SK-N-SH (cell line): ENCODE results near the gene TANC2. TPM values are rescaled to one million over a fixed set of nuclear protein-coding genes. Genes with fewer than 3 reads are reported as not detected.
A peak's percentile ranks its signal among the peaks of the same experiment; 100 is the strongest.

Experiments
- CTCF ChIA-PET: fragments of 300-600, 350-600 bp; formaldehyde crosslinking; extraction: SDS; loops from one replicate; lab custom pipeline; 2021; lab: Yijun Ruan, JAX
- POLR2A ChIA-PET: fragments of 350-600 bp; sonication (Branson Sonifier 250); formaldehyde crosslinking; extraction: SDS; loops from one replicate; lab custom pipeline; 2020; ENCODE audit warnings: antibody characterized with exemption, inconsistent platforms; lab: Yijun Ruan, JAX
- DNase-seq: peaks from one replicate; pipeline ENCODE4 v3.0.0; 2012
- H2AFZ ChIP-seq: fragments of 200-600 bp; sonication (generic); 2 replicates; pipeline ENCODE4 v1.8.1; 2016; ENCODE audit warnings: antibody characterized with exemption, mild to moderate bottlenecking, low read depth
- H3F3A ChIP-seq: fragments of 200-600 bp; sonication (generic); replicated peaks from 2 replicates; pipeline ENCODE3; 2016; ENCODE audit warnings: antibody characterized with exemption, mild to moderate bottlenecking; ENCODE audit not compliant: insufficient read depth
- H3K27ac ChIP-seq, 2 experiments: fragments of 200-500 bp in 1 of 2; fragments of 200-600 bp in 1 of 2; sonication (Bioruptor generic) in 1 of 2; sonication (generic), shearing (Covaris generic) in 1 of 2; 2 replicates each; pipeline versions ENCODE4 v1.5.1 to v1.6.1; 2014 to 2016; ENCODE audit warnings: low read depth in 2 of 2, inconsistent platforms in 1 of 2, low read length in 1 of 2, mild to moderate bottlenecking in 1 of 2, mixed read lengths in 1 of 2
- H3K27me3 ChIP-seq: fragments of 200-600 bp; sonication (generic), shearing (Covaris generic); 2 replicates; pipeline ENCODE4 v1.6.1; 2016; ENCODE audit warnings: mixed run types; ENCODE audit not compliant: insufficient read depth
- H3K36me3 ChIP-seq, 2 experiments: fragments of 200-500 bp in 1 of 2; fragments of 200-600 bp in 1 of 2; sonication (Bioruptor generic) in 1 of 2; sonication (generic) in 1 of 2; replicated peaks in 1 of 2; 2 replicates each; pipeline versions ENCODE3 to v1.5.1; 2014 to 2016; ENCODE audit warnings: low read length in 1 of 2, mild to moderate bottlenecking in 1 of 2; ENCODE audit not compliant: insufficient read depth in 2 of 2, control insufficient read depth in 1 of 2
- H3K4me1 ChIP-seq, 2 experiments: fragments of 200-500 bp in 1 of 2; fragments of 200-600 bp in 1 of 2; sonication (Bioruptor generic) in 1 of 2; sonication (generic), shearing (Covaris generic) in 1 of 2; 2 replicates each; pipeline versions ENCODE4 v1.5.1 to v1.6.1; 2014 to 2016; ENCODE audit warnings: low read depth in 1 of 2, low read length in 1 of 2, mixed run types in 1 of 2; ENCODE audit not compliant: insufficient read depth in 2 of 2, control insufficient read depth in 1 of 2
- H3K4me2 ChIP-seq: fragments of 200-600 bp; sonication (generic), shearing (Covaris generic); 2 replicates; pipeline ENCODE4 v1.6.1; 2017; ENCODE audit warnings: mixed run types
- H3K4me3 ChIP-seq, 2 experiments: fragments of 200-500 bp in 1 of 2; fragments of 200-600 bp in 1 of 2; sonication (Bioruptor generic) in 1 of 2; sonication (generic), shearing (Covaris generic) in 1 of 2; 2 replicates each; pipeline versions ENCODE4 v1.5.1 to v1.8.1; 2014 to 2016; ENCODE audit warnings: low read depth in 2 of 2, inconsistent platforms in 1 of 2, low read length in 1 of 2, mild to moderate bottlenecking in 1 of 2, mixed read lengths in 1 of 2, moderate library complexity in 1 of 2
- H3K79me2 ChIP-seq: fragments of 200-600 bp; sonication (generic); 2 replicates; pipeline ENCODE4 v1.8.1; 2017; ENCODE audit warnings: mild to moderate bottlenecking; ENCODE audit not compliant: insufficient read depth
- H3K9ac ChIP-seq: fragments of 200-600 bp; sonication (generic); 2 replicates; pipeline ENCODE4 v1.6.1; 2017; ENCODE audit warnings: mixed run types
- H3K9me2 ChIP-seq: fragments of 200-600 bp; sonication (generic); 2 replicates; pipeline ENCODE4 v1.6.1; 2017; ENCODE audit warnings: mixed run types
- H3K9me3 ChIP-seq: fragments of 200-600 bp; sonication (generic); 2 replicates; pipeline ENCODE4 v1.6.1; 2017; ENCODE audit warnings: mixed run types, mild to moderate bottlenecking, moderate library complexity
- H4K20me1 ChIP-seq: fragments of 200-600 bp; sonication (generic); 2 replicates; pipeline ENCODE4 v1.6.1; 2017; ENCODE audit warnings: mild to moderate bottlenecking, mixed run types; ENCODE audit not compliant: insufficient read depth
- CHD2 ChIP-seq: fragments of 150-350 bp; IDR thresholded peaks from 2 replicates; pipeline ENCODE4 v1.6.1; 2018; ENCODE audit warnings: low read length; ENCODE audit not compliant: partially characterized antibody
- EP300 ChIP-seq, 2 experiments: IDR thresholded peaks; 2 replicates each; pipeline versions ENCODE4 v1.4.0 to v1.6.1; 2012; ENCODE audit warnings: borderline replicate concordance in 1 of 2, low read depth in 1 of 2, low read length in 1 of 2
- EZH2phosphoT487 ChIP-seq: fragments of 200-600 bp; sonication (generic); IDR thresholded peaks from 2 replicates; pipeline ENCODE4 v1.6.1; 2017; ENCODE audit warnings: low read depth, mixed run types, mild to moderate bottlenecking, antibody characterized with exemption, moderate library complexity, borderline replicate concordance
- FOSL2 ChIP-seq: IDR thresholded peaks from 2 replicates; pipeline ENCODE4 v1.4.0; 2012; ENCODE audit warnings: low read depth, mild to moderate bottlenecking, moderate library complexity, borderline replicate concordance
- GABPA ChIP-seq: IDR thresholded peaks from 2 replicates; pipeline ENCODE4 v1.4.0; 2012; ENCODE audit warnings: low read depth, mild to moderate bottlenecking
- GATA2 ChIP-seq: sonication (generic); formaldehyde crosslinking; IDR thresholded peaks from 2 replicates; pipeline ENCODE4 v1.5.0; 2020; ENCODE audit warnings: mild to moderate bottlenecking, missing genetic modification reagents
- MAX ChIP-seq: IDR thresholded peaks from 2 replicates; pipeline ENCODE4 v1.4.0; 2012; ENCODE audit warnings: low read depth
- MEF2A ChIP-seq: IDR thresholded peaks from 2 replicates; pipeline ENCODE4 v1.4.0; 2012; ENCODE audit warnings: low read depth, borderline replicate concordance
- NFIC ChIP-seq: IDR thresholded peaks from 2 replicates; pipeline ENCODE4 v1.4.0; 2012; ENCODE audit warnings: borderline replicate concordance
- POLR2AphosphoS5 ChIP-seq: IDR thresholded peaks from 2 replicates; pipeline ENCODE4 v1.6.1; 2012; ENCODE audit warnings: low read depth, low read length
- RAD21 ChIP-seq: IDR thresholded peaks from 2 replicates; pipeline ENCODE4 v1.6.1; 2012; ENCODE audit warnings: mild to moderate bottlenecking, low read length
- RCOR1 ChIP-seq: fragments of 150-350 bp; IDR thresholded peaks from 2 replicates; pipeline ENCODE4 v1.6.1; 2017; ENCODE audit warnings: antibody characterized with exemption, low read length
- WGBS: methylation state at CpG from one replicate; pipeline ENCODE4 v1.1.6; 2017; ENCODE audit warnings: low lambda C conversion rate; 5-methylcytosine and 5-hydroxymethylcytosine counted together
- polyA plus RNA-seq, 3 experiments: library from polyadenylated mRNA; depleted of rRNA; stranded (reverse); fragments of >200 nt; gene quantifications; 2 replicates each; pipeline ENCODE4 v1.2.3, GENCODE V29; 2012

The TANC2 gene
- polyA plus RNA-seq, 1 of the 3 experiments (the other 2 are of a cell fraction), result 23.0 TPM

GRCh38 chr17:62949036-62949435 lies 17.0 kb upstream of the TANC2 start:
- Histone ChIP-seq H3F3A (no peaks in the 10 kb centered on the region), H3K4me3 (no peak overlapping the region), H2AFZ (no peak overlapping the region), H3K79me2 (no peaks in the 10 kb centered on the region), H3K27me3 (no peaks in the 10 kb centered on the region; the same call in 1 of the 2 replicates), H3K27ac (no peak overlapping the region), H4K20me1 (no peaks in the 10 kb centered on the region), H3K36me3 (no peaks in the 10 kb centered on the region), H3K4me1 (no peaks in the 10 kb centered on the region), H3K9me3 (no peaks in the 10 kb centered on the region), H3K9ac (no peak overlapping the region), H3K4me2 (no peak overlapping the region), H3K9me2 (no peaks in the 10 kb centered on the region)
- no peak for DNase-seq
- no peak for TF ChIP-seq CHD2
- no peak for TF ChIP-seq MAX
- TF ChIP-seq MEF2A, result no peak
- TF ChIP-seq FOSL2, result no peak
- POLR2A ChIA-PET, result no interaction called here
- CTCF ChIA-PET, result interaction anchor here (1.4 kb wide), 1 partner anchor 10 kb away, joined by 4 read pairs; no protein-coding TSS in a partner anchor
- 82% methylated on average over 3 of the region's 3 CpGs for WGBS

- CTCF ChIA-PET, result interaction anchor here (1.1 kb wide), 1 partner anchor 10 kb away, joined by 3 read pairs; no protein-coding TSS in a partner anchor
Observed at GRCh38 chr17:62950067-62950466, 16.0 kb upstream of the TANC2 start.

GRCh38 chr17:62955841-62956352 lies 10.1 kb upstream of the TANC2 start:
- no peak overlapping the region for H3K27ac ChIP-seq
- no peaks in the 10 kb centered on the region for H3K9me2 ChIP-seq
- no peaks in the 10 kb centered on the region for H4K20me1 ChIP-seq
- TF ChIP-seq GABPA, result no peak
- no peak for TF ChIP-seq POLR2AphosphoS5
- no peak for TF ChIP-seq GATA2 (CRISPR knock-in tag)
- no peak for TF ChIP-seq RCOR1
- no peak for TF ChIP-seq EZH2phosphoT487
- TF ChIP-seq RAD21, result no peak
- no peak for TF ChIP-seq MEF2A
- H3K4me3 ChIP-seq, result no peak overlapping the region
- DNase-seq, result no peak
- no peaks in the 10 kb centered on the region for H3F3A ChIP-seq
- H3K9ac ChIP-seq, result no peak overlapping the region
- H3K27me3 ChIP-seq, result no peaks in the 10 kb centered on the region
- no peaks in the 10 kb centered on the region for H3K9me3 ChIP-seq
- H3K36me3 ChIP-seq, result no peaks in the 10 kb centered on the region
- 94% methylated on average over 4 of the region's 4 CpGs for WGBS
- CTCF ChIA-PET, result interaction anchor here (0.6 kb wide), 1 partner anchor 262 kb away, joined by 3 read pairs; no protein-coding TSS in a partner anchor
- no peaks in the 10 kb centered on the region for H3K4me1 ChIP-seq
- no peaks in the 10 kb centered on the region for H3K79me2 ChIP-seq
- H2AFZ ChIP-seq, result no peak overlapping the region
- POLR2A ChIA-PET, result no interaction called here
- H3K4me2 ChIP-seq, result no peak overlapping the region

More at GRCh38 chr17:62950067-62950466, 16.0 kb upstream of the TANC2 start:
- TF ChIP-seq NFIC, result peak; percentile 52; the same call in 1 of the 2 replicates
- TF ChIP-seq EP300 (IDR thresholded peaks at IDR 0.05; ENCODE audit: borderline replicate concordance in 1 of 2, low read depth in 1 of 2, low read length in 1 of 2), result no peak
- TF ChIP-seq, all 33 proteins: peak for 1
- WGBS, result 29% methylated on average over 1 of the region's 1 CpG
- H3K27me3 ChIP-seq, result no peaks in the 10 kb centered on the region; the same call in 1 of the 2 replicates
- H3K4me1 ChIP-seq, result no peaks in the 10 kb centered on the region
- H2AFZ ChIP-seq, result no peak overlapping the region
- no peak overlapping the region for H3K4me3 ChIP-seq
- H3F3A ChIP-seq, result no peaks in the 10 kb centered on the region
- H3K9ac ChIP-seq, result no peak overlapping the region
- no peak overlapping the region; the same call in 1 of the 2 replicates for H3K4me2 ChIP-seq
- H3K9me3 ChIP-seq, result no peaks in the 10 kb centered on the region
- no peaks in the 10 kb centered on the region for H3K79me2 ChIP-seq
- H3K27ac ChIP-seq, result no peak overlapping the region
- no peaks in the 10 kb centered on the region for H3K36me3 ChIP-seq
- H4K20me1 ChIP-seq, result no peaks in the 10 kb centered on the region
- POLR2A ChIA-PET, result no interaction called here
- no peaks in the 10 kb centered on the region for H3K9me2 ChIP-seq
- DNase-seq, result no peak
